ENCODE measurements around the gene ZNF628. TPM values are rescaled to one million over a fixed set of nuclear protein-coding genes. Genes with fewer than 3 reads are reported as not detected.
"Not testable (repeated sequence)": the region's sequence is repeated elsewhere in the genome, so short reads cannot be mapped to it uniquely, and the experiment has no call there.

Gene ZNF628
- total RNA-seq, 1 experiment from 2014 or later = 16.7 TPM

DNA sequence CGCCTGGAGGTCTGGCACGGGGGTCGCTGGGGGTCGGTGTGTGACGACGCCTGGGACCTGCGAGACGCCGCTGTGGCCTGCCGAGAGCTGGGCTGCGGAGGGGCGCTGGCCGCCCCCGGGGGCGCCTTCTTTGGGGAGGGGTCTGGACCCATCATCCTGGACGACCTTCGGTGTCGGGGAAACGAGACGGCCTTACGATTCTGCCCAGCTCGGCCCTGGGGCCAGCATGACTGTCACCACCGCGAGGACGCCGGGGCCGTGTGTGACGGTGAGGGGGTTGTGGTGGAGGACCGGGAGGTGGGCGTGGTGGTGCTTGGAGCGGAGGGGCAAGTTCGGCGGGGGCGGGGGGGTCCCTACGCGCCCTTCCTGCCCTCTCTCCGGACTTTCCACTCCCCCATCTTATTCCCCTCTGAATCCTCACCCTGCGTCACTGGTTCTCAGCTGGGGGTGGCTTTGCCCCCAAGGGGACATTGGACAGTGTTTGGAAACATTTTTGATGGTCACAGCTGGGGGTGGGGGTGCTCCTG is 17.3 kb downstream of the ZNF628 start:
- no peak for TF ChIP-seq EZH2 (IDR thresholded peaks at IDR 0.05; ENCODE audit: borderline replicate concordance, low read depth, low read length, poor library complexity, severe bottlenecking)
- TF ChIP-seq, protein P1, sequence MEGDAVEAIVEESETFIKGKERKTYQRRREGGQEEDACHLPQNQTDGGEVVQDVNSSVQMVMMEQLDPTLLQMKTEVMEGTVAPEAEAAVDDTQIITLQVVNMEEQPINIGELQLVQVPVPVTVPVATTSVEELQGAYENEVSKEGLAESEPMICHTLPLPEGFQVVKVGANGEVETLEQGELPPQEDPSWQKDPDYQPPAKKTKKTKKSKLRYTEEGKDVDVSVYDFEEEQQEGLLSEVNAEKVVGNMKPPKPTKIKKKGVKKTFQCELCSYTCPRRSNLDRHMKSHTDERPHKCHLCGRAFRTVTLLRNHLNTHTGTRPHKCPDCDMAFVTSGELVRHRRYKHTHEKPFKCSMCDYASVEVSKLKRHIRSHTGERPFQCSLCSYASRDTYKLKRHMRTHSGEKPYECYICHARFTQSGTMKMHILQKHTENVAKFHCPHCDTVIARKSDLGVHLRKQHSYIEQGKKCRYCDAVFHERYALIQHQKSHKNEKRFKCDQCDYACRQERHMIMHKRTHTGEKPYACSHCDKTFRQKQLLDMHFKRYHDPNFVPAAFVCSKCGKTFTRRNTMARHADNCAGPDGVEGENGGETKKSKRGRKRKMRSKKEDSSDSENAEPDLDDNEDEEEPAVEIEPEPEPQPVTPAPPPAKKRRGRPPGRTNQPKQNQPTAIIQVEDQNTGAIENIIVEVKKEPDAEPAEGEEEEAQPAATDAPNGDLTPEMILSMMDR (conservative IDR thresholded peaks at IDR 0.05; ENCODE audit: low read depth, low read length) = no peak
- intact Hi-C loops (cut with micrococcal nuclease; ENCODE audit: unreplicated experiment) = no loop called here
- BruUV-seq (replicated peaks) = no TSS peak
- Histone ChIP-seq H3K27me3 (replicated peaks; ENCODE audit: insufficient read depth, low read depth, low read length, poor library complexity) (no peaks in the 10 kb centered on the region), H3K9me3 (ENCODE audit: low read depth, low read length, poor library complexity, severe bottlenecking) (no peaks in the 10 kb centered on the region), H3K27ac (ENCODE audit: low read depth, low read length, poor library complexity, severe bottlenecking) (no peak overlapping the region), H3K4me1 (ENCODE audit: insufficient read depth, low read length, poor library complexity, severe bottlenecking) (peaks cover 4% of the 10 kb centered on the region), H3K4me3 (ENCODE audit: low read depth, low read length, poor library complexity, severe bottlenecking) (no peak overlapping the region), H3K36me3 (ENCODE audit: insufficient read depth, low read length, poor library complexity, severe bottlenecking) (no peaks in the 10 kb centered on the region)
- no peak for DNase-seq (ENCODE audit: low spot score)
- CTCF ChIA-PET = interaction anchor here (0.6 kb wide), 1 partner anchor 1066 kb away, joined by 5 read pairs; no protein-coding TSS in a partner anchor
- POLR2A ChIA-PET (ENCODE audit: low non-redundant PET) = no interaction called here

DNA sequence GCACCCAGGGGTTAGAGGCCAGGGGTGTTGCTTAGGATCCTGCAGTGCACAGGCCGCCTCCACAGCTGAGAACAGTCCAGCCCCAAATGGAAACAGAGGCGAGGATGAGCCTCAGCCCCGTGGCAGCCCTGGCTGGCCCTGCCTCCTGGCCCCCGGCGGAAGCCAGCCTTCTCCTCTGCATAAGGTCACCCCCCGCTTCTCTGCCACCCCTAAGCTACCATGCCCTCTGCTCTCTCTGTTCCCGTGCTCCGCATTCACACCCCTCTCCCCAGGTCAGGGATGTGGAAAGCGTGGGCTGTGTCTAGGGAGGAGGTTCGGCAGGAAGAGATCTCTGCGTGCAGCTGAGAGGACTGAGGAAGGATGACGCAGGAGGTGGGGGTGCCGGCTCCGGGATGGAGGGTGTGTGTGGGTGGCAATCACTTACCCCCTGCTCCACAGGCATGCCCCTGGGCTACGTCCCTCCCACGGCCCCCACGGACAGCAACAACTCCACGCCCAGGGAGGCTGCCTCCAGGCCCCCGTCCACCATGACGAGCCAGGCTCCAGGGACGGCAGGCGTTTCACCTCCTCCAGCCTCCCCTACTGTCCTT is 17.9 kb downstream of the ZNF628 start:
- H3K27ac ChIP-seq (ENCODE audit: low read depth, low read length, poor library complexity, severe bottlenecking) = peak overlapping the region; percentile 13
- no peak overlapping the region for H3K4me3 ChIP-seq (ENCODE audit: low read depth, low read length, poor library complexity, severe bottlenecking)
- ChIA-PET POLR2A (ENCODE audit: low non-redundant PET) (interaction anchor here (0.5 kb wide), 1 partner anchor 17 kb away, joined by 3 read pairs; no protein-coding TSS in a partner anchor), CTCF (interaction anchor here (0.6 to 0.8 kb wide), 2 partner anchors 10 to 1067 kb away, joined by 3 to 5 read pairs; no protein-coding TSS in a partner anchor)
- no peaks in the 10 kb centered on the region for H3K27me3 ChIP-seq (replicated peaks; ENCODE audit: insufficient read depth, low read depth, low read length, poor library complexity)
- peaks cover 4% of the 10 kb centered on the region for H3K4me1 ChIP-seq (ENCODE audit: insufficient read depth, low read length, poor library complexity, severe bottlenecking)
- no peaks in the 10 kb centered on the region for H3K9me3 ChIP-seq (ENCODE audit: low read depth, low read length, poor library complexity, severe bottlenecking)
- BruUV-seq (replicated peaks) = no TSS peak
- no peak for TF ChIP-seq EZH2 (IDR thresholded peaks at IDR 0.05; ENCODE audit: borderline replicate concordance, low read depth, low read length, poor library complexity, severe bottlenecking)
- TF ChIP-seq, protein P1 (conservative IDR thresholded peaks at IDR 0.05; ENCODE audit: low read depth, low read length) = no peak
- no peaks in the 10 kb centered on the region for H3K36me3 ChIP-seq (ENCODE audit: insufficient read depth, low read length, poor library complexity, severe bottlenecking)
- intact Hi-C loops (cut with micrococcal nuclease; ENCODE audit: unreplicated experiment) = no loop called here
- no peak for DNase-seq (ENCODE audit: low spot score)

DNA sequence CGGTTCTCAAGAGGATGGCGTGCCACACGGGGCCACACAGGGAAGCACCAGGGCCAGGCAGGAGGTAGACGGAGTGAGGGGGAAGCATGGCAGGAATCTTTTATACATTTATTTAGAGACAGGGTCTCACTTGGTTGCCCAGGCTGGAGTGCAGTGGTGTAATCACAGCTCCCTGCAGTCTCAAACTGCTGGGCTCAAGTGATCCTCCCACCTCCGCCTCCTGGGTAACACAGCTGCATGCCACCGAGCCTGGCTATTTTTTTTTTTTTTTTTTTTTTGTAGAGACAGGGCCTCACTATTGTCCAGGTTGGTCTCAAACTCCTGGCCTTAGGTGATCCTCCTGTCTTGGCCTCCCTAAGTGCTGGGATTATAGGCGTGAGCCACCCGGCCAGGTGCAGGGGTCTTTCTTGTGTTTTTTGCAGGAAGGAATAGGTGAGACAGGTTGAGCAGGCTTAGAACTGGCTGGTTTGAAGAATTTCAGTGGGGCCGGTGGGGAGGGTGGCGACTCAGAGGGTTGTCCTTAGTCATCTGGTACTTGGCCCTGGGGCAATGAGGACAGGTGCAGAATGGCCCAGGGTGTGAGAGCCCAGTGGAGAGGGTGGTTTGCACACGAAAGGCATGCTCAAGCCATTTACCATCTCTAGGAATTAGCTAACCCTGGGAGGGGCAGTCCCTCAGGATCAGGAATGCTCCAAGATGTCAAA is 19.4 kb downstream of the ZNF628 start:
- no peaks in the 10 kb centered on the region for H3K27me3 ChIP-seq (replicated peaks; ENCODE audit: insufficient read depth, low read depth, low read length, poor library complexity)
- BruUV-seq (replicated peaks) = no TSS peak
- H3K4me3 ChIP-seq (ENCODE audit: low read depth, low read length, poor library complexity, severe bottlenecking) = no peak overlapping the region
- H3K36me3 ChIP-seq (ENCODE audit: insufficient read depth, low read length, poor library complexity, severe bottlenecking) = no peaks in the 10 kb centered on the region
- ChIA-PET POLR2A (ENCODE audit: low non-redundant PET) (no interaction called here), CTCF (no interaction called here)
- no peak for TF ChIP-seq EZH2 (IDR thresholded peaks at IDR 0.05; ENCODE audit: borderline replicate concordance, low read depth, low read length, poor library complexity, severe bottlenecking)
- TF ChIP-seq, protein P1 (conservative IDR thresholded peaks at IDR 0.05; ENCODE audit: low read depth, low read length) = no peak
- H3K27ac ChIP-seq (ENCODE audit: low read depth, low read length, poor library complexity, severe bottlenecking) = no peak overlapping the region
- H3K9me3 ChIP-seq (ENCODE audit: low read depth, low read length, poor library complexity, severe bottlenecking) = no peaks in the 10 kb centered on the region
- DNase-seq (ENCODE audit: low spot score) = no peak
- H3K4me1 ChIP-seq (ENCODE audit: insufficient read depth, low read length, poor library complexity, severe bottlenecking) = peaks cover 4% of the 10 kb centered on the region
- intact Hi-C loops (cut with micrococcal nuclease; ENCODE audit: unreplicated experiment) = no loop called here

DNA sequence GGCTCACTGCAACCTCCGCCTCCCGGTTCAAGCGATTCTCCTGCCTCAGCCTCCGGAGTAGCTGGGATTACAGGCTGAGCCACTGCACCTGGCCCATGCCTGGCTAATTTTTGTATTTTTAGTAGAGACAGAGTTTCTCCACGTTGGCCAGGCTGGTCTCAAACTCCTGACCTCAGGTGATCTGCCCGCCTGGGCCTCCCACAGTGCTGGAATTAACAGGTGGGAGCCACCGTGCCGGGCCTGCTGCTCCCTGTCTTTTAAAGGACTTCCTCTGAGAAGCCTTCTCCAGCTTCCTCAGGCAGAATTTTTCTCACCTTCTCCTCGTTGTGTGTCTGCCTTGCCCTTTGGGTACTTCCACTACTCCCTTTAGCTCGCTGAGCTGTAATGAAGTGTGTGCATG is 20.4 kb downstream of the ZNF628 start:
- CTCF ChIA-PET; POLR2A ChIA-PET (ENCODE audit: low non-redundant PET): not testable (repeated sequence)

More for the DNA sequence above, 20.4 kb downstream of the ZNF628 start:
- intact Hi-C loops (cut with micrococcal nuclease; ENCODE audit: unreplicated experiment); H3K9me3 ChIP-seq (ENCODE audit: low read depth, low read length, poor library complexity, severe bottlenecking); H3K27ac ChIP-seq (ENCODE audit: low read depth, low read length, poor library complexity, severe bottlenecking); DNase-seq (ENCODE audit: low spot score); H3K4me3 ChIP-seq (ENCODE audit: low read depth, low read length, poor library complexity, severe bottlenecking); H3K4me1 ChIP-seq (ENCODE audit: insufficient read depth, low read length, poor library complexity, severe bottlenecking); H3K27me3 ChIP-seq (replicated peaks; ENCODE audit: insufficient read depth, low read depth, low read length, poor library complexity); BruUV-seq (replicated peaks); H3K36me3 ChIP-seq (ENCODE audit: insufficient read depth, low read length, poor library complexity, severe bottlenecking): not testable (repeated sequence)

Measured in A673 (cell line).